Pericardium fibroblast (primary cell): Measurements from ENCODE around the gene EBF3. TPM values are rescaled to one million over a fixed set of nuclear protein-coding genes. Genes with fewer than 3 reads are reported as not detected.

Experiments used
- total RNA-seq: library from RNA; depleted of rRNA; stranded (reverse); fragments of >200 nt; gene quantifications from 2 replicates; pipeline ENCODE4 v1.2.3, GENCODE V29; 2015

Gene EBF3
- total RNA-seq, result 12.8 and 15.9 TPM in 2 replicates

GRCh38 chr10:129963641-129964501 lies at the start of gene EBF3:
EBF3 (minus strand) TSS chr10:129964274; CDS start chr10:129963768, 506 bp downstream.

Other genes with a start within 250 kb of the EBF3 start
- 0.77 and 1.1 TPM in 2 replicates for gene C10orf143, start 146.6 kb upstream of the EBF3 start, total RNA-seq
- gene GLRX3, start 172.1 kb upstream of the EBF3 start, total RNA-seq, result 51.6 and 65.5 TPM in 2 replicates